ENCODE data around the gene EEFSEC. TPM values are rescaled to one million over a fixed set of nuclear protein-coding genes. Genes with fewer than 3 reads are reported as not detected.

EEFSEC gene
- total and polyA plus RNA-seq, 2 experiments from 2014 or later: 10.1 to 16.2 TPM

DNA sequence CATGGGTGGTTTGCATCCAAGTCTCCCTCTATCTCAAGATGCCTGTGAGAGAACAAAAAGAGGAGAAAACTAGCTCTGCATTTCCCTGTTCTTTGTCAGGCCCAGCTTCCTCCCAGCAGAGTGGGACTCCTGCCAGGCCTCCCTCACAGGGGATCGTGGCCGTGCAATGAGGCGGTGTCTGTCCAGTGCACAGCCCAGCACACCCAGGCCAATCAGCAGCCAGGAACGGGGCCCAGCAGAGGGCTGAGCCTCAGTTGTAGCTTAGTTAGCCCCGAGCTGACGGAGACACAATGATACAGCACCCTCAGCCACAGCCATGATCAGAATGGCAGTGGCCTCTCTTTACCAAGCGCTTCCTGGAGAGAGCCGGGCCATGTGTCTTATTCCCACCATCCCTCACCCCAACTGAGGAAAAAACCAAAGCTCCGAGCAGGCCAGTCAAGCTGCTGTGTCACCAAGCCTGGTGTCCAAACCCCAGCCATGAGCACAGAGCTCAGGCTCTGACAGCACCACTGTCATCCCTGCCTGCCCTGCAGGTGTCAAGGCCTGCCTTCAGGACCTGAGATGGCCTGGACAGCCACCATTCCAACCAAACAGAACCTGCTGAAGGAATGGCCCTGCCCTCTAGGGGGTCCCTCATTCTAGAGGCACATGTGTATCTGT is 242.3 kb downstream of the EEFSEC start:
- H3K4me3 Mint-ChIP-seq: no peak overlapping the region
- Histone ChIP-seq H3K79me2 (replicated peaks; ENCODE audit: insufficient read depth) (no peaks in the 10 kb centered on the region), H3K27me3 (ENCODE audit: insufficient read depth) (no peaks in the 10 kb centered on the region), H3K4me2 (no peak overlapping the region), H2AFZ (no peak overlapping the region), H3K4me3 (no peak overlapping the region), H4K20me1 (replicated peaks; ENCODE audit: insufficient read depth) (no peaks in the 10 kb centered on the region), H3K36me3 (ENCODE audit: insufficient read depth) (no peaks in the 10 kb centered on the region), H3K27ac (ENCODE audit: low read depth) (no peak overlapping the region), H3K4me1 (ENCODE audit: insufficient read depth) (no peaks in the 10 kb centered on the region), H3K9me2 (ENCODE audit: insufficient read depth) (no peaks in the 10 kb centered on the region), H3F3A (replicated peaks; ENCODE audit: low read depth) (no peaks in the 10 kb centered on the region)
- DNase-seq (ENCODE audit: low spot score) (no peak), ATAC-seq (no peak)
- no peaks in the 10 kb centered on the region for H3K36me3 Mint-ChIP-seq (ENCODE audit: low read depth)
- H3K27me3 Mint-ChIP-seq (ENCODE audit: insufficient read depth, low read depth, poor library complexity): peaks cover 7% of the 10 kb centered on the region
- H3K9me3 Mint-ChIP-seq: no peaks in the 10 kb centered on the region; the same call in 2 of the 3 replicates
- peaks cover 16% of the 10 kb centered on the region for H3K4me1 Mint-ChIP-seq
- no peak overlapping the region; the same call in 1 of the 2 replicates for H3K27ac Mint-ChIP-seq
- TF ChIP-seq ZNF114 (CRISPR knock-in tag; IDR thresholded peaks at IDR 0.05) (no peak), ZNF331 (CRISPR knock-in tag; IDR thresholded peaks at IDR 0.05; ENCODE audit: low read depth) (no peak)

DNA sequence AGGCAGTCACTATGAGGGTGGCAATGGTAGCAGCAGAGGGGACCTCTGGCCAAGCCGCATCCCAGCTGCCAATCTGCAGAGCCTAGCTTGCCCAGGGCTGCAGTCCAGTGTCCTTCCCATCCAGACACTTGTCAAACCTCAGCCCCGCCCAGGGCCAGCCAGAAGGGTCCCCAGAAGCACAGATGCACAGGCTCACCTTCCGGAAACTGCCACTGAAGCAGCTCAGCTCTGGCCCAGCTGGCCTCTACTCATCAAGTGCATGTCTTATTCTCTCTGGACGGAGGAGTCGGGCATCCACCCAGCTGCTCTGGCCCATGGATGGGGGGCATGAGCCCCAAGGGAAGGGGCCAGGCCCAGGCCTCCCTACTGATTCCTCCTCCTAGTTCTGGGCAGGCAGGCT is 244.2 kb downstream of the EEFSEC start:
- Histone ChIP-seq H4K20me1 (replicated peaks; ENCODE audit: insufficient read depth) (no peaks in the 10 kb centered on the region), H3F3A (replicated peaks; ENCODE audit: low read depth) (no peaks in the 10 kb centered on the region), H3K4me2 (no peak overlapping the region), H3K27ac (ENCODE audit: low read depth) (no peak overlapping the region), H3K9me2 (ENCODE audit: insufficient read depth) (no peaks in the 10 kb centered on the region), H2AFZ (no peak overlapping the region), H3K79me2 (replicated peaks; ENCODE audit: insufficient read depth) (no peaks in the 10 kb centered on the region), H3K4me1 (ENCODE audit: insufficient read depth) (no peaks in the 10 kb centered on the region), H3K36me3 (ENCODE audit: insufficient read depth) (no peaks in the 10 kb centered on the region), H3K4me3 (no peak overlapping the region), H3K27me3 (ENCODE audit: insufficient read depth) (no peaks in the 10 kb centered on the region)
- DNase-seq (ENCODE audit: low spot score): no peak
- peaks cover 27% of the 10 kb centered on the region for H3K4me1 Mint-ChIP-seq
- no peak overlapping the region for H3K4me3 Mint-ChIP-seq
- H3K9me3 Mint-ChIP-seq: no peaks in the 10 kb centered on the region; the same call in 2 of the 3 replicates
- no peaks in the 10 kb centered on the region for H3K36me3 Mint-ChIP-seq (ENCODE audit: low read depth)
- no peak for ATAC-seq
- no peak overlapping the region for H3K27ac Mint-ChIP-seq
- H3K27me3 Mint-ChIP-seq (ENCODE audit: insufficient read depth, low read depth, poor library complexity): peaks cover 11% of the 10 kb centered on the region
- TF ChIP-seq ZNF114 (CRISPR knock-in tag; IDR thresholded peaks at IDR 0.05) (no peak), EZH2phosphoT487 (IDR thresholded peaks at IDR 0.05; ENCODE audit: unreplicated experiment) (no peak), NANOG (IDR thresholded peaks at IDR 0.05; ENCODE audit: borderline replicate concordance) (no peak), CREB1 (CRISPR knock-in tag; IDR thresholded peaks at IDR 0.05; ENCODE audit: low read depth) (no peak), POLR2AphosphoS5 (IDR thresholded peaks at IDR 0.05; ENCODE audit: low read depth) (no peak)
- TF ChIP-seq, protein P1, sequence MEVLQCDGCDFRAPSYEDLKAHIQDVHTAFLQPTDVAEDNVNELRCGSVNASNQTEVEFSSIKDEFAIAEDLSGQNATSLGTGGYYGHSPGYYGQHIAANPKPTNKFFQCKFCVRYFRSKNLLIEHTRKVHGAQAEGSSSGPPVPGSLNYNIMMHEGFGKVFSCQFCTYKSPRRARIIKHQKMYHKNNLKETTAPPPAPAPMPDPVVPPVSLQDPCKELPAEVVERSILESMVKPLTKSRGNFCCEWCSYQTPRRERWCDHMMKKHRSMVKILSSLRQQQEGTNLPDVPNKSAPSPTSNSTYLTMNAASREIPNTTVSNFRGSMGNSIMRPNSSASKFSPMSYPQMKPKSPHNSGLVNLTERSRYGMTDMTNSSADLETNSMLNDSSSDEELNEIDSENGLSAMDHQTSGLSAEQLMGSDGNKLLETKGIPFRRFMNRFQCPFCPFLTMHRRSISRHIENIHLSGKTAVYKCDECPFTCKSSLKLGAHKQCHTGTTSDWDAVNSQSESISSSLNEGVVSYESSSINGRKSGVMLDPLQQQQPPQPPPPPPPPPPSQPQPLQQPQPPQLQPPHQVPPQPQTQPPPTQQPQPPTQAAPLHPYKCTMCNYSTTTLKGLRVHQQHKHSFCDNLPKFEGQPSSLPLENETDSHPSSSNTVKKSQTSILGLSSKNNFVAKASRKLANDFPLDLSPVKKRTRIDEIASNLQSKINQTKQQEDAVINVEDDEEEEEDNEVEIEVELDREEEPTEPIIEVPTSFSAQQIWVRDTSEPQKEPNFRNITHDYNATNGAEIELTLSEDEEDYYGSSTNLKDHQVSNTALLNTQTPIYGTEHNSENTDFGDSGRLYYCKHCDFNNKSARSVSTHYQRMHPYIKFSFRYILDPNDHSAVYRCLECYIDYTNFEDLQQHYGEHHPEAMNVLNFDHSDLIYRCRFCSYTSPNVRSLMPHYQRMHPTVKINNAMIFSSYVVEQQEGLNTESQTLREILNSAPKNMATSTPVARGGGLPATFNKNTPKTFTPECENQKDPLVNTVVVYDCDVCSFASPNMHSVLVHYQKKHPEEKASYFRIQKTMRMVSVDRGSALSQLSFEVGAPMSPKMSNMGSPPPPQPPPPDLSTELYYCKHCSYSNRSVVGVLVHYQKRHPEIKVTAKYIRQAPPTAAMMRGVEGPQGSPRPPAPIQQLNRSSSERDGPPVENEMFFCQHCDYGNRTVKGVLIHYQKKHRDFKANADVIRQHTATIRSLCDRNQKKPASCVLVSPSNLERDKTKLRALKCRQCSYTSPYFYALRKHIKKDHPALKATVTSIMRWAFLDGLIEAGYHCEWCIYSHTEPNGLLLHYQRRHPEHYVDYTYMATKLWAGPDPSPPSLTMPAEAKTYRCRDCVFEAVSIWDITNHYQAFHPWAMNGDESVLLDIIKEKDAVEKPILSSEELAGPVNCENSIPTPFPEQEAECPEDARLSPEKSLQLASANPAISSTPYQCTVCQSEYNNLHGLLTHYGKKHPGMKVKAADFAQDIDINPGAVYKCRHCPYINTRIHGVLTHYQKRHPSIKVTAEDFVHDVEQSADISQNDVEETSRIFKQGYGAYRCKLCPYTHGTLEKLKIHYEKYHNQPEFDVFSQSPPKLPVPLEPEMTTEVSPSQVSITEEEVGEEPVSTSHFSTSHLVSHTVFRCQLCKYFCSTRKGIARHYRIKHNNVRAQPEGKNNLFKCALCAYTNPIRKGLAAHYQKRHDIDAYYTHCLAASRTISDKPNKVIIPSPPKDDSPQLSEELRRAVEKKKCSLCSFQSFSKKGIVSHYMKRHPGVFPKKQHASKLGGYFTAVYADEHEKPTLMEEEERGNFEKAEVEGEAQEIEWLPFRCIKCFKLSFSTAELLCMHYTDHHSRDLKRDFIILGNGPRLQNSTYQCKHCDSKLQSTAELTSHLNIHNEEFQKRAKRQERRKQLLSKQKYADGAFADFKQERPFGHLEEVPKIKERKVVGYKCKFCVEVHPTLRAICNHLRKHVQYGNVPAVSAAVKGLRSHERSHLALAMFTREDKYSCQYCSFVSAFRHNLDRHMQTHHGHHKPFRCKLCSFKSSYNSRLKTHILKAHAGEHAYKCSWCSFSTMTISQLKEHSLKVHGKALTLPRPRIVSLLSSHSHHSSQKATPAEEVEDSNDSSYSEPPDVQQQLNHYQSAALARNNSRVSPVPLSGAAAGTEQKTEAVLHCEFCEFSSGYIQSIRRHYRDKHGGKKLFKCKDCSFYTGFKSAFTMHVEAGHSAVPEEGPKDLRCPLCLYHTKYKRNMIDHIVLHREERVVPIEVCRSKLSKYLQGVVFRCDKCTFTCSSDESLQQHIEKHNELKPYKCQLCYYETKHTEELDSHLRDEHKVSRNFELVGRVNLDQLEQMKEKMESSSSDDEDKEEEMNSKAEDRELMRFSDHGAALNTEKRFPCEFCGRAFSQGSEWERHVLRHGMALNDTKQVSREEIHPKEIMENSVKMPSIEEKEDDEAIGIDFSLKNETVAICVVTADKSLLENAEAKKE (CRISPR knock-in tag; IDR thresholded peaks at IDR 0.05): no peak
- TF ChIP-seq, protein P2, sequence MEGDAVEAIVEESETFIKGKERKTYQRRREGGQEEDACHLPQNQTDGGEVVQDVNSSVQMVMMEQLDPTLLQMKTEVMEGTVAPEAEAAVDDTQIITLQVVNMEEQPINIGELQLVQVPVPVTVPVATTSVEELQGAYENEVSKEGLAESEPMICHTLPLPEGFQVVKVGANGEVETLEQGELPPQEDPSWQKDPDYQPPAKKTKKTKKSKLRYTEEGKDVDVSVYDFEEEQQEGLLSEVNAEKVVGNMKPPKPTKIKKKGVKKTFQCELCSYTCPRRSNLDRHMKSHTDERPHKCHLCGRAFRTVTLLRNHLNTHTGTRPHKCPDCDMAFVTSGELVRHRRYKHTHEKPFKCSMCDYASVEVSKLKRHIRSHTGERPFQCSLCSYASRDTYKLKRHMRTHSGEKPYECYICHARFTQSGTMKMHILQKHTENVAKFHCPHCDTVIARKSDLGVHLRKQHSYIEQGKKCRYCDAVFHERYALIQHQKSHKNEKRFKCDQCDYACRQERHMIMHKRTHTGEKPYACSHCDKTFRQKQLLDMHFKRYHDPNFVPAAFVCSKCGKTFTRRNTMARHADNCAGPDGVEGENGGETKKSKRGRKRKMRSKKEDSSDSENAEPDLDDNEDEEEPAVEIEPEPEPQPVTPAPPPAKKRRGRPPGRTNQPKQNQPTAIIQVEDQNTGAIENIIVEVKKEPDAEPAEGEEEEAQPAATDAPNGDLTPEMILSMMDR (conservative IDR thresholded peaks at IDR 0.05; ENCODE audit: low read depth in 2 of 2): no peak
- TF ChIP-seq, protein P3, sequence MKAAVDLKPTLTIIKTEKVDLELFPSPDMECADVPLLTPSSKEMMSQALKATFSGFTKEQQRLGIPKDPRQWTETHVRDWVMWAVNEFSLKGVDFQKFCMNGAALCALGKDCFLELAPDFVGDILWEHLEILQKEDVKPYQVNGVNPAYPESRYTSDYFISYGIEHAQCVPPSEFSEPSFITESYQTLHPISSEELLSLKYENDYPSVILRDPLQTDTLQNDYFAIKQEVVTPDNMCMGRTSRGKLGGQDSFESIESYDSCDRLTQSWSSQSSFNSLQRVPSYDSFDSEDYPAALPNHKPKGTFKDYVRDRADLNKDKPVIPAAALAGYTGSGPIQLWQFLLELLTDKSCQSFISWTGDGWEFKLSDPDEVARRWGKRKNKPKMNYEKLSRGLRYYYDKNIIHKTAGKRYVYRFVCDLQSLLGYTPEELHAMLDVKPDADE (IDR thresholded peaks at IDR 0.05): no peak
